HUDEP-2 (cell line): Measurements from ENCODE around the gene NCOA3.
A peak's percentile ranks its signal among the peaks of the same experiment; 100 is the strongest.

Experiments
- DNase-seq, 76 experiments: peaks; one replicate each; lab custom pipeline; 2025; ENCODE audit not compliant: unreplicated experiment in 76 of 76; lab: John Stamatoyannopoulos, UW

Gene NCOA3

GRCh38 chr20:47660983-47661700 is 159.5 kb downstream of the NCOA3 start:
- no peak for DNase-seq

- DNase-seq: no peak
Observed at GRCh38 chr20:47661714-47662113, 160.0 kb downstream of the NCOA3 start.

GRCh38 chr20:47662483-47663353 is 161.0 kb downstream of the NCOA3 start:
- no peak for DNase-seq

GRCh38 chr20:47663354-47664067 is 161.8 kb downstream of the NCOA3 start:
- peak in 65 of 76 experiments; percentile 6 to 77 (median 46) for DNase-seq

GRCh38 chr20:47664068-47664437 is 162.4 kb downstream of the NCOA3 start:
- no peak for DNase-seq

- DNase-seq: no peak
Observed at GRCh38 chr20:47664744-47665143, 163.1 kb downstream of the NCOA3 start.

GRCh38 chr20:47665221-47665991 is 163.7 kb downstream of the NCOA3 start:
- DNase-seq: no peak

- DNase-seq: no peak
Observed at GRCh38 chr20:47666304-47666703, 164.6 kb downstream of the NCOA3 start.

- no peak for DNase-seq
Observed at GRCh38 chr20:47667086-47667485, 165.4 kb downstream of the NCOA3 start.

GRCh38 chr20:47667531-47668312 is 166.0 kb downstream of the NCOA3 start:
- DNase-seq: no peak

- no peak for DNase-seq
Observed at GRCh38 chr20:47668313-47669151, 166.8 kb downstream of the NCOA3 start.

- peak in 1 of 76 experiments; percentile 30 for DNase-seq
Observed at GRCh38 chr20:47669152-47669425, 167.4 kb downstream of the NCOA3 start.

- no peak for DNase-seq
Observed at GRCh38 chr20:47669489-47669888, 167.8 kb downstream of the NCOA3 start.

- DNase-seq: no peak
Observed at GRCh38 chr20:47669927-47670890, 168.5 kb downstream of the NCOA3 start.

- DNase-seq: no peak
Observed at GRCh38 chr20:47670913-47671312, 169.2 kb downstream of the NCOA3 start.

GRCh38 chr20:47672166-47672565 is 170.5 kb downstream of the NCOA3 start:
- DNase-seq: no peak

- DNase-seq: no peak
Observed at GRCh38 chr20:47672886-47673670, 171.4 kb downstream of the NCOA3 start.

GRCh38 chr20:47673671-47673955 is 171.9 kb downstream of the NCOA3 start:
- DNase-seq: no peak
